Measurements from ENCODE around the gene SLC7A4.
"Not testable (repeated sequence)": the region's sequence is repeated elsewhere in the genome, so short reads cannot be mapped to it uniquely, and the experiment has no call there.

The SLC7A4 gene

DNA sequence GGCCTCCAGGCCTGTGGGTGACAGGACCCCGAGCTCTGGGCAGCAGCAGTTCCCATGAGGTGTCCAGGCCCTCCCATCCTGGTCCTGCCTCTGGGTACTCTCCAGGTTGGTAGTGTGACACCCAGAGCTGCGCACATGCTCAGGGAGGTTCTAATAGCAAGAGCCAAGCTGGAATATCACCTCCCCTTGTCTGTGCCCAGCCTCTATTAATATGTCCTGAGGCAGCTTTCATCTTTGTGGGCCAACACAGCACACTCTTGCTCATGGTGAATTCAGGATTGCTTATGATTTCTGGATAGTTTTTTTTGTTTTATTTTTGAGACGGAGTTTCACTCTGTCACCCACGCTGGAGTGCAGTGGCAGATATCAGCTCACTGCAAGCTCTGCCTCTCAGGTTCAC is 14.0 kb downstream of the SLC7A4 start:
- DNase-seq: no peak

DNA sequence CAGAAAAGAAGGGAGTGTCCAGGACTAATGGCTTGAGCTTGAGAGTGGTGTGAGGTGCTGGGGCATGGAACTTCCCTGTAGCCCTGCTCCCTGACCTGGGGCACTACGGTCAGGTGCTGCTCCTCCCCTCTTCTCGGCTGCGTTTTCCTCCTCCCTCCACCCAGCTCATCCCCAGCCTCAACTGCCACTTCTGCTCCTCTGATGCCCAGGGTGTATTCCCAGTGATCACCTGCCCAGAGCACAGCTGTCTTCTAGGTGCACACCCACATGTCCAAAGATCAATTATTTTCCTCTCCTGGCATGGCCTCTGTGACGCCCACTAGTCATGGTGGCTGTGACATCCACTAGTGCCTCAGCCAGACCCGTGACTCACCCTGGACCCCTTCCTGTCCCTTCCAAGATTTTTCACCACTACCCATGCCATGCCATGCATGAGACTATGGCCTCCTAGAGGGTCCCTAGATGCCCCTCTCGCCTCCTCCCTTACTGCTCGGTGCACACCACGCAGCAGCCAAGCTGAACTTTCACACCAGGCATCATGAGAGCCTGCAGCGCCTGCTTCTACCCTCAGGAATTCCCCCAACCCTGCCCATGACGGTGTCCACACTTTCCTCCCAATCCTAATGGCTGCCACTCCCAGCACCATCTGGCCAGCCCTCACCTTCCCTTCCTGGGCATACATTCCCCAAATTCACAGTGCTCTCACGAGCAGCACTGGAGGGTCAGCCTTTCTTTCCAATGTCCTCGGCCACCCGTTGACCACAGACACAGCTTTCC is 15.5 kb downstream of the SLC7A4 start:
- no peak for DNase-seq

DNA sequence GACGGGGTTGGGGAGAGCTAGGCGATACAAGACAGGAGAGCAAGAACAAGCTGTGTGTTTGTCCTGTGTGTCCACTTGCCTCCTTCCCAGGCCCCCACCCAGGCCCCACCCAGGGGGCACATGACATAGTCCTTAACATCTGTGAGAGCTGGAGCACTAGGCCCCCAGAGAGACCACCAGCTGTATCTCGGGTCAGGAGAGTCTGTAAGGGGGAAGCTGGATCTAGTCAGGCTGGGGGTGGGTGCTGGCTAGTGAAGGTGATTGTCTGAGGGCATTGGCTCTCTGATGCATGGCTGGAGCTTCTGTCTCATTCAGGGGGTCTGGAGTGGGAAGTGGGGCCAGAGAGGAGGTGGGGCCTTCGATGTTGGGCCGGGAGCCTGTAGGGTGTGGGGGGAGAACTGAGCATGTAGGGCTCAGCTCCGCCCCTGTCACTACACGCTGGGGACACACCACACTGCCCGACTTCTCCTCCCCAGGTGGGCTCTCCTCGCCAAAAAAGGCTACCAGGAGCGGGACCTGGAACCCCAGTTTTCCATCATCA is 16.8 kb downstream of the SLC7A4 start:
- DNase-seq: no peak

DNA sequence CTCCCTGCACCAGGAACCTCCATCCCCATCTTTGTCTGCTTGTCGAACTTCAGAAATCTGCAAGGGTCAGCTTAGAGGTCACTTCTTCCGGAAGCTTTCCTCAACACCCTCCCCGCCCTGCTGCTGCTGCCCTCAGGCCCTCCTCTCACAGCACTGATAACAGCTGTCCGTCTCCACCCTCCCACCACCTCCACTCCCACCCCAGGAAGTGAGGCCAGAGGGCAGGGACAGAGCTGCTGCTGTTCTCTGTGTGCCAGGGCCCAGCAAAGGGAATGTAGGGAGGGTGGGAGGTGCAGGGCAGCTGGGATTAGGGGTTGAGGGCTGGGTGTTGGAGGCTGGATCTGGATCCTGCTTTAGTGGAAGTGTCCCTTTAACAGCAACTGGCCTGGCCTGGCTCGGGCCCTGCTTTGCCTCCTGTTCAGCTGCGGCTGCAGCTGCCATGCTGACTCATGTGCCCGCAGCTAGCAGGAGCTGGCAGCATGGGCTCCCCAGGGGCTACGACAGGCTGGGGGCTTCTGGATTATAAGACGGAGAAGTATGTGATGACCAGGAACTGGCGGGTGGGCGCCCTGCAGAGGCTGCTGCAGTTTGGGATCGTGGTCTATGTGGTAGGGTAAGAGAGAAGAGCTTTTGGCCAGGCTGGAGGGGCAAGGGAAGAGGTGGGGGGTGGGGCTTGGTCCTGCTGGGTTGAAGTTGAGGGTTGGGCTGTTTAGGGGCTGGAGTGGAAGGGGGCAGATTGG is 17.5 kb downstream of the SLC7A4 start, which contains the start of gene P2RX6:
Gene P2RX6 (plus strand): TSS at position 440 of the 740 bp plus-strand sequence. CDS start 10 bp downstream, at position 450.
- no peak for DNase-seq

DNA sequence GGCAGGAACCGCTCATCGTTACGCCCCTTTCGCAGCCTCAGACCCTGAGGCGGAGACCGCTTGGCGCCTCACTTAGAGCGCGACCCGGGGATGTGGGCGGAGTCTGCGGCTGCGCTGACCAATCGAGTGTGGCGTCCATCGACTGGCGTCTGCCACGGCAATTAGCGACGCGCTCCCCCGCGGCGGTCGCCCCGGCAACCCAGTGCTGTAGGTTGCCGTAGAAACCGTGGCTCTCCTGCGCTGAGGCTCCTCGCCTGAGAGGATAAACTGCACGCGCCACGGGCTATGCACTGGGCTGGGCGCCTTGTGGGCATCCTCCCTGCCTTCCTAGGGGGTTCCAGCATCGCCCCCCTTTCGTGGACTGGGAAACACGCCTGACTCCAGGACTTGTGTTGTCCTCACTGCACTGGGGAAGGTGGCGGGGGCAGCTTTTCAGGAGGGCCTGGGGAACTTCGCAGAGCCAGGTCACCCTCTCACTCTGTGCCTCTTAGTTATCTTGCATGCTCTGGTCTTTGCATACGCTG is 18.1 kb downstream of the SLC7A4 start:
- DNase-seq: peak; percentile 92 to 97

DNA sequence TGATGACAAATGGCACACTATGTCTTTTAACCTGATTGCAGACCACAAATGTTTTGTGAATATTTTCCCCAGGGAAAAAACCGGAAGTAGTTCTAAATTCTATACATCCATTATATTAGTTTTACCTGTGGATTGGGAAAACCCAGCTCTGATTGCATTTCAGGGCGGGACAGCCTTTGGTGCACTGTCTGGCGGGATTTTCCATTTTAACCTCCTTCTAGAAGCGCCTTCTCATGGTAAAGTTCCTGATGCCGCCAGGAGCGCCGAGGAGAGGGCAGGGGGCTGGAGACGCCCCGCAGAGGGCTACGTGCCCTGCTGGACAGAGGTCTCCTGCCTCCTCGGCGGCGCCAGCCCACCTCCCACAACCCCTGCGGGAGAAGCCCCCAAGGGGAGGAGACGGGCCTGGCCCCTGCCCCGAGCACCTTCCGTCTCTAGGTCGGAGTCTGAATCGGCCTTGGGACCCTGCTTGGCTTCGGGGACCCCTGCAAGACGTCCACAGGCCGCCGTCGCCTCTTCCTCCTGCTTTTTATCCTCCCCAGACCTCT is 18.6 kb downstream of the SLC7A4 start:
- DNase-seq: no peak

DNA sequence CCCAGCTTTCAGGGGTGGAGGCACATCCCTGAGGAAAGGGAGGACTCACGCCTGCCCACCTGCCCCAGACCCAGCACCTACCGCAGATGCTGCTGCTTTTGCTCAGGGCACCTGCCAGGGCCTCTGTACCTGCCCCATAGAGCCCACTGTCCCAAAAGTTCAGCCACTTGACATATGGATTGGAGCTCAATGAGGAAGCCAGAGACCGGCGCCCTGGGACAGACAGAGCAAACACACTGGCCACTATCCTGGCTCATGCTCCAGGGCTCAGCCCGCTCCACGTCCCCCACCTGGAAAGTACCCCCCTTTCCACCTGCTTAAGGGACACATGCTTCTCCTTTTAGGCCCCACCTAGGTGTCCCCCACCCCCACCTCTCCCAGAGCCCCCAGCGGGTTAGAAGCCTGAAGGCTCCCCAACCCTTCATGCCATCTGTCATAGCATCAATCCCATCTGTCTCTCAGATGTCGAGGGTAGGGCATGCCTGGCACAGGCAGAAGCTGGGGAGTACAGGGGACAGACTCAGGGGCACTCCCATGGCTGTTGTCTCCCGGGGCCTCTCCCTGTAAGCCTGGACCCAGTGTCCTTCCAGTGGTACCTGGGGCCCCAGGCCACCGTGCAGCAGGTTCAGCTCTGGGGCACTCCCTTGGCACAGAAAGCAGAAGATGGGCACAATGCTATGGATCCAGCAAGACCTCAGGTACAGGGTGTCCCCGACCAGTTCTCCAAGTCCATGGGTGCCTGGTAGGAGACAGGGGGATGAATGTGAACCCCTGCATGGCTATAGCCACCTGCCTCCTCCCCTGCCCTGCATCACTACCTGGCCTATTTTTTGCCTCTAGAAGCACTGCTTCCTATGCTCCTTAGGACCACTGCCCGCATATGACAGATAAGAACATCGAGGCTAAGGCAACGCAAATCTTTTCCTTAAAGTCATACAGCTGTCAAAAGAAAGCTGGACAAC is 19.6 kb downstream of the SLC7A4 start:
- no peak for DNase-seq

DNA sequence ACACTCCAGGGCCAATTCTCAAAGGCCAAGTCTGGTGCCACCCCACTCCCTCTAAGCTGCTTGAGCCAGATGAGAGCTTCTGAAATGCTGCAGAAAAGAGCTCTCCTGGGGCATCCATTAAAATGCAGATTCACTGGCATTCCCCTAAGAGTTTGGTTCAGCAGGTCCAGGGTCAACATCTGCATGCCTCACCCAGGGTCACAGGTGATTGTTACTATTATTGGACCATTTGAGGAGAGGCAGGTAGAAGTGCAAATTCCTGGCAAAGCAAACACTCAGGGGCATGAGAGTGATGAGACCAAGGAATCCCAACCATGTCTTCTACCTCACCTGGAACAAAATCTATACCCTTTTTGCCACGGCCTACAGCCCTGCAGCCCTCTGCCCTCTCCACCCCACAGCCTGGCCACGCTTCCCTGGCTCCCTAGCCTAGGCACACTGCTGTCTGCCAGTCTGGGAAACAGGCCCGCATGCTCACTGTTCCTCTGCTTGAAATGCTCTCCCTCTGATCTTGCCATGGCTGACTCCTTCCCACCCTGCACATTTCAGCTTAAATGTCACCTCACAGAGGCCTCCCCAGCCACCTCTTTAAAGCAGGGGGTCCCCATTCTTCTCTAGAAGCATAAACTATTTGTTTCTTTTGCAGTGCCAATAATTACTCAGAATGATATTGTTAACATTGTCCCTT is 21.8 kb downstream of the SLC7A4 start:
- no peak for DNase-seq

DNA sequence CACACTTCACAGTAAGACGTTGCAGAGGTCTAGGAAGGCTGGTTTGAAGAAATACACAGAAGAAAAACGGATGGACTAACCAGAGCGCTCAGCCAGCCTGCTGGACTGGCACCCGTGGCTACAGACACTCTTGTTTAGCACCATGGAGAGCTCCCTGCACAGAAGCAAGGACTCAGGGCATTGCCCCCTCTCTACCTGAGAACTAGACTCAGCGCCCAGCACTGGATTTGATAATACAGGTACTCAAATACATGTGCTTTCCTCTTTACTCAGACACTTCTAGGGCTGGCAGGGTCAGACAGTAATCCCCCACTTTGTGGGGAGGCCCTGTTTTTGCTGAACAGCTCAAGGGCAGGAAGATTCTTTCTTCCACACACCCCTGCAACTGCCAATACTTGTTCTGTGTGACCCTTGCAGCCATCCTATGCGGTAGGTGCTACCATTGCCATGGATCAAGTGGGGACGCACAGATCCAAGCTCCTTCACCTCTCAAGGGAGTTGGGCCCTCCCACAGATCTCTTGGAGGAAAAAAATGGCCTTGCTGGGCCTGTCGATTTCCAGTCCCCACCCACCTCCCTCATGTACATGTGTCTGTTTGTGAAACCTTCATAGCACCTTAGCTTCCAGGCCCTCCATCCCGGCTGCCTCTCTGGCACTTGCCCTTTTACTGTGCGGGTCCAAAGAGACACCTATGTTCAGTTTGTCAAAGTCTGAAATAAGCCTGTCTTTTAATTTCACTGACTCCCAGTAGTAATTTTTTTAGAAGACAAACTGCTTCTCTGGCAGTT is 22.5 kb downstream of the SLC7A4 start:
- DNase-seq: no peak

DNA sequence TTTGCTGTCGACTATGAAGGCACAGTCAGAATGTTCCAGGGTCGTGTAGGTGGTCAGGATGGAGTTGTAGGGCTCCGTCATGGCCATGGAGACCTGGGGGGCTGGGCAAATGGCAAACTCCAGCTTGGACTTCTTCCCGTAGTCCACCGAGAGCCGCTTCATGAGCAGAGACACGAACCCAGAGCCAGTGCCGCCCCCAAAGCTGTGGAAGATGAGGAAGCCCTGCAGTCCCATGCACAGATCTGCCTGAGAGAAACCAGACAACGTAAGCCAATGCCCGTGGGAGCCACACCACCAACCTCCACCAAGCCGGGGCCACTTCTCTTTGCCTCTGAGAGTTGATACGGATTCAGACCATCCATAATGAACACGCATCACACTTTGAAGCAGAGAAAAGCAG is 23.2 kb downstream of the SLC7A4 start:
- DNase-seq: not testable (repeated sequence)

DNA sequence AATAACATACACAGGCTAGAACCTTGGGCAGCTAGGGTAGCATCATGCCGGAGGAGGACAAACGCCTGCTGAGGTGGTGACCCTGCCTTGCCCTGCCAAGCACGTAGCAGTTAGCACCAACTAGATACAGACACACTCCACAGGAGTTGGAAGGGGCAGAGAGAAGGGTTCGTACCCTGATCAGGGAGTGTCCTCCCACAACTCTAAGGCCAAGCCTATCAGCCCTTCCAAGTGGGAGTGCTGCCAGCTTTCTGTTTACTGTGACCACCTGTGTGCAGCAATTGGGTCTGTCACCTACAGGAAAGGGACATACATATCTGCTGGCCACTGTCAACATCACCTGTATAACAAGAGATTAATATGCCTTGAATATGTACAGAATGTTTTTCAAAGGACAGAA is 28.6 kb downstream of the SLC7A4 start:
- no peak for DNase-seq

DNA sequence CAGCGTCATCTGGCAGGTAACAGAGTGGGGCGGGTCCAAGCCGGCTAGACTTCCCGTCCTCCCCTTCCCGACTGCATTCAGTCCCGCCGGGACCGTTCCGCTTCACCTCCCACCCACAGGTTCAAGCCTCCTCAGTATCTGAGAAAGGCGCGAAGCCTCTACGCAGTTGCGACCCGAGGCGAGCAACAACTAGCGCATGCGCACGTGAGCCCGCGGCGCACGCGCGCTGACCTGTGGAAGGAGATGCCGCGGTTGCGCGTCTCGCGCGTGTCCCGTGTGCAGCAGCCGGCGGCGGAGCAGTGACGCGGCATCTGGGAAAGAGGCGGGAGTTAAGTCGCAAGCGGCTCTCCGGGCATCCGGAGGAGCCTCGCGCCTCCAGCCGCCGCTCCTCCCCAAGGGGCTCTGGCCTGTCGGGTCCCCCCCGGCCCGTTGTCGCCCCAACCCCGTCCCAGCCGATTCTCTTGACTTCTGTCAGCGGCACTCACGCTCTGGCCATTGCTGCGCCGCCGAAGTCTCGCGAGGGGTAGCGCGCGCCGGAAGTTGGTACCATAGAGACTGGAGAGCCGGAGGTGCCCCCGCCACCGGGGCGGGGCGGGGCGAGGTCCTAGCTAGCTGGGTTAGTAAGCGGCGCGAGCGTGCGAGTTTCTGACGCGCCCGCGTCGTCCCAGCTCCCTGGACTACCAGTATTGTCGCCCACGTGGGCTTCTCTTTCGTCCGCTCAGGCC is 30.6 kb downstream of the SLC7A4 start, which contains the start of gene THAP7:
Gene THAP7 (minus strand): TSS at position 518 of the 725 bp plus-strand sequence. CDS start 207 bp downstream, at position 311.
- peak; percentile 87 to 96 for DNase-seq

DNA sequence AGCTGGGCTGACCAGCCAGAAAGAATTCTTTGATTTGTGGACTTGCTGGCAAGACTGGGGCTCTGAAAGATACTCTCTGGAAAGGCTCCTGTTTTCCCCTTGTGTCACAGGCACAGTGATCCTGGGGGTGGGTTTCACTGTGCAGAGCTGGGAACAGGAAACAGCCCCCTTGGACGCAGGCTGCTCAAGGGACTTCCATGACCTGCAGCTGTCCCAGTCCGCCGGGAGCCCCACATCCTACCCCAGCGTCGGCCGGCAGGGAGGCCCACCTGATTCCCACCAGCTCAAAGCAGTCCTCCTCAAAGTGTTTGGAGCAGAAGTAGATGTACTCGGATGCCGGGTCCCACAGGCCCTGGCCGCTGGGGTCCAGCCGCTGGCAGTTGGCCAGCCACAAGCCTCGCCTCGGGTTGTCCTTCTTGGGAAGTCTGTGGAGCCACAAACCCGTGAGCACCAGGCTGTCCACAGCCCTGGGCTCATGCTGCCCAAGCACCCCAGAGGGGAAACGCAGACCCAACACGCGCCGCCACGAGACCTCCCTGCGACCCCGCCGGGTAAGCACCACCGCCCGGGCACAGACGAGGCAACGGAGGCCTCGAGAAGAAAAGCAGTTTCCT is 31.3 kb downstream of the SLC7A4 start:
- no peak for DNase-seq

DNA sequence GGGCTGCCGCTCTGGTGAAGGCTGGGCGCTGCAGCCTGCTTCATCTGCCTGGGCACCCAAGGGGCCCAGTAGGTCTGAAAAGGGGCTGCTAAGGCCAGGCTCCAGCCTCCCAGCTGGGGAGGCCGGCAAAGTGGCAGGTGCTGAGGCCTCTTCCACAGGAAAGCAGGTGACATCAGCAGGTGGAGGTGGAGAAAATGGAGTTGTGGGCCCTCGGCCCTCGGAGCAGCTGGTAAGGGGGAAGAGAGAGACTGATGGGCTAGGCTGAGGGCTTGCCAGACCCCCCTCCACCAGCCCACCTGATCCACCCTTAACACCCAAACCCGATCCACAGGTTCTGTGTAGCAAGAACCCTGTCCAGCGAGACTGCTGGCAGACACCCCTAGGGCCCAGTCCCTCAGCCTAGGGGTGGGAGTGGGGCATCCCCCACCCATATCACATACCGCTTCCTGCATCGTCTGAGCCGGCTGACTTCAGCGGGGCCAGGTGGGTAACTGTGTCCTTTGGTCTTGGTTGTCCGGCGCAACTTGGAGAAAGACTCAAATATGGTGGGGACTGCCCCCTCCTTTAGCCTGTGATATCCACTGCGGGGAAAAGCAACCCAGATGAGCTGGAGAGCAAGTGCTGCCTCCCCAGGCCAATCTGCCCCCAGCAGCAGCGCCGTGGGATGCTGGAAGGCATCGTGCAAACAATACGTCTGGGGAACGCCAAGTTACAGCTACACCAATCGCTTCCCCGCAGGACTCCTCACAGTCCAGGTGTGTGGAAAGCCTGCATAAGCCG is 32.0 kb downstream of the SLC7A4 start:
- DNase-seq: no peak

DNA sequence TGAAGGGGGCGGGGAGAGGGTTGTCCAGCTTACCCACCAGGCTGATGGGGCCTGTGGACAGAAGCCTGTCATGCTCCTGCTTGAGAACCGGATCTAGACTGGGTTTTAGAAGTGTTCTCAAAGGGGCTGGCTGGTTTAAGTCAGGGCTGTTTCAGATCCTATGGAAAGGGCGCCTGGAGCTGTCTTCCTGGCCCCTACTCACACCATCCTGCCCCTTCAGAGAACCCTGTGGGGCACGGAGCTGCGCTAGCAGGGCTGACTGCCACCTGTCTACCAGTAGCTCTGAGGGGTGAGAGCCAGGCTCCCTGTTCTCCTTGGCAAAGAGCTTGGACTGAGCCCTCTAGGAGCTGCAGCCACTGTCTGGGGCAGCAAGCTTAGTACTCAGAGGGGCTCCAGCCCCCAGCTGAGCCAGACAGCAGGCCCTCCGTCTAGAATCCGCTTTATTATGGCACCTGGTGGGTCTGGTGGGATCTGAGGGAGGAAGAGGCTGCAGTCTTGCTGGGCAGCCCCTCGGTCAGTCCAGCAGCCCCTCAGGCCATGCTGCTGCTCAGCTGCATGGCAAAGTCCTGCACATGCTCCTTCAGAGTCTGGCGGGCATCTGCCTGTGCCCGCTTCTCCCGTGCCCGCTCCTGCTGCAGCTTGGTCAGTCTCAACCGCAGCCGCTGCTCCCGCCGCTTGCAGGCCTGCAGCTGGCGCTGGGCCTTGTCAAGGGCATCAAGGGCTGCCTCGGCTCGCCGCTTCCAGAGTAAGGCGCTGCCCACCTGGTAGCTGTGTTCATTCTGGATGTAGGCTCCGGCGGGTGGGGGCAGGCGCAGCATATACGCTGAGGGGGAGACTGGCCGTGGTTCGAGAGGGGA is 32.8 kb downstream of the SLC7A4 start:
- no peak for DNase-seq

DNA sequence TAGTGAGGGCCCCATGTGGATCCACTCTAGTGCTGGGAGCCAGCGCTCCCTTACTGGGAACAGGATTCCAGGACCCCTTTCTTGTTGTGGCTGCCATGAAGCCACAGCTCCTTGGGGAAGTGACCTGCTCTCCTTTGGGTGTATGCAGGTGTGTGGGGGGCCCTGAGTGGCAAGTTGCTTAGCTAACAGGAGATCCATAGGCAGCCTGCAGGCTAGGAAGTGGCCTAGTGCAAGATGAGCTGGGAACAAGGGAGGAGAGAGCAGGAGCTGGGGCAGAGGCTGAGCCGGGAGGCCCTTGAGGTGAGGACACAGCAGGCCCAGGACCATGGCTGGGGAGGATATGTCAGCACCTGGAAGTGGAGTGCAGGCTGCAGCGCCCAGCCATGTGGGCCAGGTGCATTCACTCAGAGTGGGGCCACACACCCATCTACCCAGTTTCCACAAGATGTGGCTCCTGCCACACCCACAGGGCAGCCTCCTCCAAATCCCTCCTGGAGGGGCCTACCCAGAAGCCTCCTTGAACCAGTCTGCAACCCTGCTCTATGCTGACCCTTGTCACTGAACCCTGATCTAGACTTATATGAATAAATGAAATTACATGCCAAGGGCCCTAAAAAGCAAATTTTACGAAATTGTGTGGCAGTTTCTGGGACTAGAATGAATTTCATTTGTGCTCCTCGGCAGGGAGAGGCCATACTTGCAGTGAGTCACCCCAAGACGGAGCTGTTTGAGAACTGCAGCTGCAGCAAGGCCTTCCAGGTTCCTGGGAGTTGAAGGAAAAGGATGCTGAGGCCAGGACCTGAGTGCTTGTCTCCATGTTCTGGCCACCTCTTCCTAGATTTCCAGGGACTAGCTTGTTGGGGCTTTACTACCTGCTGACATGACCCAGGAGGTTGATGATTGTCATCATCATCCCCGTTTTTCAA is 33.7 kb downstream of the SLC7A4 start:
- DNase-seq: no peak

Data from NCI-H1930 (cell line).